IPS-15b (cell line): ENCODE results near the gene SAMHD1.
"Not testable (repeated sequence)": the region's sequence is repeated elsewhere in the genome, so short reads cannot be mapped to it uniquely, and the experiment has no call there.

Source experiments
- H3K27me3 ChIP-seq: one replicate; pipeline ENCODE4 v1.6.1; 2013; ENCODE audit warnings: low read length; ENCODE audit not compliant: control insufficient read depth, insufficient read depth
- H3K36me3 ChIP-seq: one replicate; pipeline ENCODE4 v1.6.1; 2013; ENCODE audit warnings: low read length; ENCODE audit not compliant: control insufficient read depth, insufficient read depth
- H3K4me1 ChIP-seq: one replicate; pipeline ENCODE4 v1.6.1; 2013; ENCODE audit warnings: mild to moderate bottlenecking, low read length; ENCODE audit not compliant: control insufficient read depth, insufficient read depth
- H3K4me3 ChIP-seq: one replicate; pipeline ENCODE4 v1.5.1; 2013; ENCODE audit warnings: low read depth, low read length
- H3K9ac ChIP-seq: one replicate; pipeline ENCODE4 v1.6.1; 2013; ENCODE audit warnings: low read depth, mild to moderate bottlenecking, low read length
- H3K9me3 ChIP-seq: one replicate; pipeline ENCODE4 v1.6.1; 2013; ENCODE audit warnings: mild to moderate bottlenecking, low read length; ENCODE audit not compliant: control insufficient read depth, insufficient read depth

The SAMHD1 gene

DNA sequence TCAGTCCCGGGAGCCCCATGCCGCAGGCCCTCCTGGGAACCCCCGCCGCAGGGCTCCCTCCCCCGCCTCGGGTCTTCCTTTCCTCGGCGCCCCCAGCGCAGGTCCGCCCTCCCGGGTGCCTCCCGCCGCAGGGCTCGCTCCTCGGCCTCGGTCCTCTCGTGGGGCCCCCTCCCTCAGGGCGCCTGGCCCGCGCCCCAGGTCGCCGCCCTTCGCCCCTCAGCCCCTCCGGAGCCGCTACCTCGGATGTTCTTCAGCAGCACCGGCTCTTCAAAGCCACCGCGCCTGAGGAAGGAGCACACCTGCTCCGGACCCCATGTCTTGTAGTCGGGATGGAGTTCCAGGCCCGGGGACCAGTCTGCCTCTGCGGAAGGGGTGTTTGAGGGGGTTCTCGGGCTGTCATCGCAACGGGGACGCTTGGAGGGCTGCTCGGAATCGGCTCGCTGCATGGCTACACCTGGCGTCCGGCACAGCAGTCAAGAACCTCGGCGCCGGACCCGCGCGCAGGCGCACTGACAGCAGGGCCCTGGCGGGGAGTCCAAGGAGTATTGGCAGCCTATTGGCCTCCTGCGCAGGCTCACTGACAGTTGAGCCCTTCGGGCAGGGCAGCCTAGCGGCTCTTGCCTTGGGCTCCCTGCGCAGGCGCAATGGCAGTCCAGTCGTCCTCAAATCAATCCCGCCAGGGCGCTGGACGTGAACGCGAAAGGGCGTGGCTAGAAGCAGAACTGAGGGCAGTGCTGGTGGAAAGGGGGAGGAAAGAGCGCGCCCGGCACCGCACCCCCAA lies at the start of gene SAMHD1:
TSS of gene SAMHD1 (minus strand) at position 511 of the 781 bp plus-strand sequence. CDS start at position 446, 65 bp downstream.
- peak within 1 kb of the TSS; percentile 96 for H3K4me3 ChIP-seq
- no peaks in the 10 kb centered on the region for H3K9me3 ChIP-seq
- peak within 1 kb of the TSS; percentile 56 for H3K9ac ChIP-seq
- peaks cover 16% of the 10 kb centered on the region for H3K4me1 ChIP-seq
- peaks cover 2% of the 10 kb centered on the region for H3K36me3 ChIP-seq
- H3K27me3 ChIP-seq, result peaks cover 2% of the 10 kb centered on the region

DNA sequence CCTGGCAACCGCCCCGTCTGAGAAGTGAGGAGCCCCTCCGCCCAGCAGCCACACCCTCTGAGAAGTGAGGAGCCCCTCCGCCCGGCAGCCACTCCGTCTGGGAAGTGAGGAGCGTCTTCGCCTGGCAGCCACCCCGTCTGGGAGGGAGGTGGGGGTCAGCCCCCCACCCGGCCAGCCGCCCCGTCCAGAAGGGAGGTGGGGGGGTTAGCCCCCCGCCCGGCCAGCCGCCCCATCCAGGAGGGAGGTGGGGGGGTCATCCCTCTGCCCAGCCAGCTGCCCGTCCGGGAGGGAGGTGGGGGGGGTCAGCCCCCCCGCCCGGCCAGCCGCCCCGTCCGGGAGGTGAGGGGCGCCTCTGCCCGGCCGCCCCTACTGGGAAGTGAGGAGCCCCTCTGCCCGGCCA lies 48.7 kb upstream of the SAMHD1 start:
- not testable (repeated sequence) for H3K9ac ChIP-seq, H3K4me1 ChIP-seq, H3K36me3 ChIP-seq, H3K4me3 ChIP-seq, H3K9me3 ChIP-seq, H3K27me3 ChIP-seq

DNA sequence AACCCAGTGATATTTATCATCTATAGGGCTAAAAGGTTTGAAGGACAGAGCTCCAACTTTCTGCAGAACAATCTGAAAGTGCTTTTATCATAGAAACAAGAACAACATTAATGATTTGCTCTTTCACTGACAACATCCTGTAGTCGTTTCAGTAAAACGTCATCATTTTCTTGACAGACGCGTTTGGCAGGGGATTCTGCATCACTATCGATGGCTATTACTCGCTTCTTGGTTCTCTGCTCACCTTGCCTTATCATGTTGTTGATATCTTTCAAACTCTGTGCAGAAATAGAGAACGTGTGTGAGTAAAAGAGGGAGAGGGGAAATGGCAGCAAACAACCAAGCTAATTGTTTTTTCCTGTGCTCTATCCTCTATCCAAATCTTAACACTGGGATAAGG lies 47.1 kb upstream of the SAMHD1 start:
- Histone ChIP-seq H3K36me3 (peaks cover 8% of the 10 kb centered on the region), H3K9ac (no peak overlapping the region), H3K9me3 (peaks cover 9% of the 10 kb centered on the region), H3K27me3 (no peaks in the 10 kb centered on the region), H3K4me3 (no peak overlapping the region), H3K4me1 (no peaks in the 10 kb centered on the region)

DNA sequence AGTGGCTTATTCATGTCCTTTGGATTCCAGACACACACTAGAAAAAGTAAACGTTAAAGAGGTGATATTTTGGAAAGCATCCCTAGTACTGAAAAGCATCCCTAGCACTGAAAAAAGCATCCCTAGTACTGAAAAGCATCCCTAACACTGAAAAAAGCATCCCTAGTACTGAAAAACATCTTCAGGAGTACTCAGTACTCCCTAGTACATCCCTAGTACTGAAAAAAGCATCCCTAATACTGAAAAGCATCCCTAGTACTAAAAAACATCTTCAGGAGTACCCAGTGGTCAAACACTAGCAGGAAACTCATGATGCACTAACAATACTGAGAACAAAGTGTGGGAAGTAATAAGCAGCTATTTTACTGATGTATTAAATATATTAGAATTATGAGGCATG lies 45.6 kb upstream of the SAMHD1 start:
- no peaks in the 10 kb centered on the region for H3K4me1 ChIP-seq
- H3K9me3 ChIP-seq, result peaks cover 9% of the 10 kb centered on the region
- no peak overlapping the region for H3K4me3 ChIP-seq
- no peaks in the 10 kb centered on the region for H3K27me3 ChIP-seq
- peaks cover 8% of the 10 kb centered on the region for H3K36me3 ChIP-seq
- no peak overlapping the region for H3K9ac ChIP-seq

DNA sequence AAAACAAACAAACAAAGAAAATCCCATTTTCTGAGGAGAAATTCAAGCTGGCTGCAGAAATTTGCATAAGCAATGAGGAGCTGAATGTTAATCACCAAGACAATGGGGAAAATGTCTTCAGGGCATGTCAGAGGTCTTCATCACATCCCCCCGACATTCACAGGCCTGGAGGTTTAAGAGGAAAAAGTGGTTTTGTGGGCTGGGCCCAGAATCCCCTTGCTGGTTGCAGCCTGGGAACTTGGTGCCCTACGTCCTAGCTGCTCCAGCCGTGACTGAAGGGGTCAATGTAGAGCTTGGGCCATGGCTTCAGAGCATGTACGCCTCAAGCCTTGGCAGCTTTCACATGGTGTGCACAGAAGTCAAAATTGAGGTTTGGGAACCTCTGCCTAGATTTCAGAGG lies 42.7 kb upstream of the SAMHD1 start:
- not testable (repeated sequence) for H3K4me3 ChIP-seq, H3K9ac ChIP-seq, H3K27me3 ChIP-seq, H3K4me1 ChIP-seq, H3K36me3 ChIP-seq, H3K9me3 ChIP-seq

DNA sequence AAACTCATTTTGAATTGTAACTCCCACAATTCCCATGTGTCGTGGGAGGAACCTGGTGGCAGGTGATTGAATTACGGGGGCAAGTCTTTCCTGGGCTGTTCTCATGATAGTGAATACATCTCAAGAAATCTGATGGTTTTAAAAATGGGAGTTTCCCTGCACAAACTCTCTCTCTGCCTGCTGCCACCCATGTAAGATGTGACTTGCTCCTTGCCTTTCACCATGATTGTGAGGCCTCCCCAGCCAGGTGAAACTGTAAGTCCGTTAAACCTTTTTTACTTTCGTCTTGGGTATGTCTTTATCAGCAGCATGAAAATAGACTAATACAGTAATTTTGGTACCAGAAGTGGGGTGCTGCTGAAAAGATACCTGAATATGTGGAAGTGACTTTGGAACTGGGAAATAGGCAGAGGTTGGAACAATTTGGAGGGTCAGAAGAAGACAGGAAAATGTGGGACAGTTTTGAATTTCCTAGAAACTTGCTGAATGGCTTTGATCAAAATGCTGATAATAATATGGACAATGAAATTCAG lies 41.4 kb upstream of the SAMHD1 start:
- H3K36me3 ChIP-seq, result peaks cover 8% of the 10 kb centered on the region
- peaks cover 8% of the 10 kb centered on the region for H3K4me1 ChIP-seq

DNA sequence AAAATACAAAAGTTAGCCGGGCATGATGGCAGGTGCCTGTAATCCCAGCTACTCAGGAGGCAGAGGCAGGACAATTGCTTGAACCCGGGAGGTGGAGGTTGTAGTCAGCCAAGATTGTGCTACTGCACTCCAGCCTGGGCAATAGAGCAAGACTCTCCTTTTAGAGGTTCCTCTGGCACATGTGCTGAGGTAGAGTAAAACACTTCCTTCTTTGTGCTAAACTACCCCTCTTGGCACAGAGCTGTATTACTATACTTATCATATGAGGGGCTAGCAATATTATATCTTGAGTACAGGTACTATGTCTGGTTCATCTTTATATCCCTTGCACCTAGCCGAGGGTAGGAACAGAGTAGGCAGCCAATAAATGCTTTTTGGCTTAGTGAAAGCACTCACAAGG lies 40.2 kb upstream of the SAMHD1 start:
- Histone ChIP-seq H3K9ac (no peak overlapping the region), H3K9me3 (peaks cover 9% of the 10 kb centered on the region), H3K4me1 (peaks cover 8% of the 10 kb centered on the region), H3K36me3 (peaks cover 8% of the 10 kb centered on the region), H3K4me3 (no peak overlapping the region), H3K27me3 (no peaks in the 10 kb centered on the region)

More for the DNA sequence above, 41.4 kb upstream of the SAMHD1 start:
- Histone ChIP-seq H3K27me3 (no peaks in the 10 kb centered on the region), H3K9ac (no peak overlapping the region), H3K4me3 (no peak overlapping the region), H3K9me3 (peaks cover 9% of the 10 kb centered on the region)

DNA sequence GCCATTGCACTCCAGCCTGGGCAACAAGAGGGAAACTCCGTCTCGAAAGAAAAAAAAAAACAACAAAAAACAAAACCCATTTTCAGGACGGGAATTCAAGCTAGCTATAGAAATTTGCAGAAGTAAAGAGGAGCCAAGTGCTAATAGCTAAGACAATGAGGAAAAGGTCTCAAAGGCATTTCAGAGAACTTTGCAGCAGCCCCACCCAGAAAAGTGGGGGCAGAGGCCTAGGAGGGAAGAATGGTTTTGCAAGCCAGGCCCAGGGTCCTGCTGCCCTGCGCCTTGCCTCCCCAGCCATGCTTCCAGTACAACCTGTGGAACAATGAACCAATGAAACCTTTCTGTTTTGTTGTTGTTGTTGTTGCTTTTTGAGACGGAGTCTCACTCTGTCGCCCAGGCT lies 38.3 kb upstream of the SAMHD1 start:
- peaks cover 8% of the 10 kb centered on the region for H3K4me1 ChIP-seq
- H3K9me3 ChIP-seq, result peaks cover 4% of the 10 kb centered on the region
- H3K27me3 ChIP-seq, result no peaks in the 10 kb centered on the region
- peaks cover 3% of the 10 kb centered on the region for H3K36me3 ChIP-seq
- no peak overlapping the region for H3K9ac ChIP-seq
- H3K4me3 ChIP-seq, result no peak overlapping the region

DNA sequence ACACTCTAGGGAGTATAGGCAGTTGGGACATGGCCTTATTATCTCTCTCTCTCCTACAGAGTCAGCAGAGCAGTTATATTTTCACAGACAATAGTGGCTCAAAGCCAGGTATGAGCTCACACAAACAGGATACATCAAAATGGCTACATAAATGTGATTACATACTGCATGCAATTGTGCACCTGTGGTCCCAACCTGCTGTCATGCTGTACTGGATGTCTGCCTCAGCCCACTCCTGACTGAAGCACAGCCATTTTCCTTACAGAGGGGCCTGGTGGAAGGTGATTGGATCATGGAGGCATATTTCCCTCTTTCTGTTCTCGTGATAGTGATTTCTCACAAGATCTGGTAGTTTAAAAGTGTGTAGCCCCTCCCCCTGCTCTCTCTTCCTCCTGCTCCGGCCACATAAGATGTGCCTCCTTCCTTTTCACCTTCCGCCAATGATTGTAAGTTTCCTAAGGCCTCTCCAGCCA lies 37.0 kb upstream of the SAMHD1 start:
- Histone ChIP-seq H3K4me1 (peaks cover 8% of the 10 kb centered on the region), H3K9ac (no peak overlapping the region), H3K36me3 (no peaks in the 10 kb centered on the region), H3K9me3 (no peaks in the 10 kb centered on the region), H3K4me3 (no peak overlapping the region), H3K27me3 (no peaks in the 10 kb centered on the region)

DNA sequence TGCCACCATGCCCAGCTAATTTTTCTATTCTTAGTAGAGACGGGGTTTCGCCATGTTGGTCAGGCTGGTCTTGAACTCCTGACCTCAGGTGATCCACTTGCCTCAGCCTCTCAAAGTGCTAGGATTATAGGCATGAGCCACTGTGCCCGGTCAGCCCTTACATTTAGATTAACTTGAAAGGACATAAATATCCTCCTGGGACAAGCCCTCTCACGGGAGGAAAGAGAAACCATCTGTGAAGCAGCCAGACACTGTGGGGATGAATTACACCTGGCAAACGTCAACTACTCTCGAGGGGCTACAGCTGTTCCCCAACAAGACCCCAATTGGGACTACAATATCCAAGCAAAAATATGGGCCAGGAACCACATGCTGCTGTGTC lies 32.7 kb upstream of the SAMHD1 start:
- Histone ChIP-seq H3K27me3 (no peaks in the 10 kb centered on the region), H3K9me3 (no peaks in the 10 kb centered on the region), H3K4me3 (no peak overlapping the region), H3K4me1 (peaks cover 4% of the 10 kb centered on the region), H3K9ac (no peak overlapping the region), H3K36me3 (no peaks in the 10 kb centered on the region)

DNA sequence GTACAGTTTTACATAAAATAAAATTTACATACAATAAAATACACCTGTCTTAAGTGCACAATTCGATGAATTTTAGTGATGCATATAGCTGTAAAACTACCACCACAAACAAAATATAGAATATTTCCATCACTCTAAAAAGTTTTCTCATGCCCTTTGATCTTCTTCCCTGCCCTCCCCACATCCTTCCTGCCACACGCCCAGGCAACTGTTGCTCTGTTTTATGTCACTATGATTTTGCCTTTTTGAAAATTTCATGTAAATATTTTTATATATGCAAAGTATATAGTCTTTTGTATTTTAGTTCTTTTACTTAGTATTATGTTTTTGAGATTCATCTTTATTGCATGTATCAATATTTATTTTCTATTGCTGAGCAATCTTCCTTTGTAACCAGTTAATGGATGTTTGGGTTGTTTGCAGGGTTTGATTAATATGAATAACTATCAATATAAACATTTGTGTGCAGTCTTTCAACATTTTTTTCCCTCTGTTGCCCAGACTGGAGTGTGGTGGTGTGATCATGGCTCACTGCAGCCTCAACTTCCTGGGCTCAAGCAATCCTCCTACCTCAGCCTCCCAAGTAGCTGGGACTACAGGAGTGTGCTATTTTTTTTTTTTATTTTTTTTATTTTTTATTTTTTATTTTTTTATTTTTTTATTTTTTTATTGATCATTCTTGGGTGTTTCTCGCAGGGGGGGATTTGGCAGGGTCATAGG lies 23.8 kb upstream of the SAMHD1 start:
- H3K27me3 ChIP-seq, result no peaks in the 10 kb centered on the region
- H3K4me1 ChIP-seq, result no peaks in the 10 kb centered on the region
- H3K4me3 ChIP-seq, result no peak overlapping the region
- H3K36me3 ChIP-seq, result no peaks in the 10 kb centered on the region
- no peaks in the 10 kb centered on the region for H3K9me3 ChIP-seq
- H3K9ac ChIP-seq, result no peak overlapping the region

DNA sequence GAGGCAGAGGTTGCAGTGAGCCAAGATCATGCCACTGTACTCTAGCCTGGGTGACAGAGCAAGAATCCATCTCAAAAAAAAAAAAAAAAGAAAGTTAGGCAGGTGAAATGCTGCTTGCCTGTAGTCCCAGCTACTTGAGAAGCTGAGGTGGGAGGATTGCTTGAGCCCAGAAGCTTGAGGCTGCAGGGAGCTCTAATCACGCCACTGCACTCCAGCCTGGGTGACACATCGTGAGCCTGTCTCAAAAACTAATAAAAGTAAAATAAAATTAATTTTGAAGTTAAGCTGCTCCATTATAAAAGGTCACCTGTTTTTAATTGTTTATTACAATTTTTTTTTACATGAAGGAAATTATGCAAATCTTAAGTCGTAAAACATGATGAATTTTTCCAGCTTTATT lies 23.2 kb upstream of the SAMHD1 start:
- no peaks in the 10 kb centered on the region for H3K27me3 ChIP-seq
- H3K36me3 ChIP-seq, result no peaks in the 10 kb centered on the region
- no peak overlapping the region for H3K9ac ChIP-seq
- no peaks in the 10 kb centered on the region for H3K4me1 ChIP-seq
- H3K9me3 ChIP-seq, result no peaks in the 10 kb centered on the region
- H3K4me3 ChIP-seq, result no peak overlapping the region
